Measurements from ENCODE around the gene PTEN.

- TF ChIP-seq CTCF (IDR thresholded peaks at IDR 0.05; ENCODE audit: insufficient read depth, low read depth, low read length) (no peak), EZH2 (IDR thresholded peaks at IDR 0.05; ENCODE audit: insufficient read depth, low read length) (no peak)
These were observed 2.5 kb upstream of the PTEN start for GRCh38 chr10:87860816-87861403.
